ENCODE data around the gene RAVER1. TPM values are rescaled to one million over a fixed set of nuclear protein-coding genes. Genes with fewer than 3 reads are reported as not detected.

RAVER1 gene
- total and polyA plus RNA-seq, 2 of the 8 experiments (the other 6 are each of a cell fraction or from before 2014, with no cell fraction given): 5.7 to 70.5 TPM

DNA sequence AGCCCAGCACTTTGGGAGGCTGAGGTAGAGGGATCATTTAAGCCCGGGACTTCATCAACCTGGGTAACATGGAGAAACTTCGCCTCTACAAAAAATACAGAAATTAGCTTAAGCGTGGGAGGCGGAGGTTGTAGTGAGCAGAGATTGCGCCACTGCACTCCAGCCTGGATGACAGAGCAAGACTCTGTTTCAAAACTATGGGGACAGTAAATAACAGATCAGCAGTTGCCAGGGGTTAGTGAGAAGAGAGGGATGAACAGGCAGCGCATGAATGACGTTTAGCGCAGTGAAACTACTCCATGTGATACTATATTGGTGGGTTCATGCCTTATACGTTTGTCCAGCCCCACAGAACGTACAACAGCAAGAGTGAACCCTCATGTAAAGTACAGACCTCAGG, 13.2 kb upstream of the RAVER1 start:
- Histone ChIP-seq H4K20me1 (replicated peaks in 1 of 2; ENCODE audit: control insufficient read depth in 1 of 2, insufficient read depth in 2 of 2, low read length in 2 of 2) (no peaks in the 10 kb centered on the region), H3K23ac (ENCODE audit: insufficient read length) (no peak overlapping the region), H3K4ac (replicated peaks; ENCODE audit: insufficient read length, low read depth, low read length) (no peak overlapping the region), H4K91ac (replicated peaks; ENCODE audit: insufficient read length, low read length) (no peak overlapping the region), H2BK120ac (replicated peaks; ENCODE audit: low read depth, low read length) (no peak overlapping the region), H4K5ac (ENCODE audit: insufficient read length, low read depth, low read length) (no peak overlapping the region), H2BK12ac (ENCODE audit: low read depth, low read length) (no peak overlapping the region), H3K27ac (ENCODE audit: low read depth, low read length) (no peak overlapping the region), H2BK5ac (ENCODE audit: low read depth, low read length) (no peak overlapping the region), H3K23me2 (ENCODE audit: low read depth, low read length) (no peaks in the 10 kb centered on the region), H3K4me1 (replicated peaks in 1 of 4; ENCODE audit: control insufficient read depth in 3 of 4, insufficient read depth in 4 of 4, low read length in 3 of 4) (no peaks in the 10 kb centered on the region), H3K79me1 (ENCODE audit: low read depth, low read length) (no peaks in the 10 kb centered on the region), H3K56ac (replicated peaks; ENCODE audit: insufficient read length, low read depth, low read length) (no peak overlapping the region), H2AK5ac (ENCODE audit: low read depth, low read length) (no peak overlapping the region), H3K9ac (replicated peaks in 1 of 4; ENCODE audit: extremely low read depth in 1 of 4, low read depth in 3 of 4, low read length in 3 of 4) (no peak overlapping the region), H3K36me3 (ENCODE audit: control insufficient read depth in 2 of 4, insufficient read depth in 4 of 4, low read length in 3 of 4) (peaks cover 0 to 5% (median 2%) of the 10 kb centered on the region in 4 experiments; a peak in 2 of 8 replicates), H2AFZ (ENCODE audit: low read length) (no peak overlapping the region), H2BK20ac (ENCODE audit: low read length) (no peak overlapping the region), H3K18ac (ENCODE audit: extremely low read depth, low read length) (no peak overlapping the region), H3K9me3 (ENCODE audit: insufficient read depth in 2 of 2, low read depth in 1 of 2, low read length in 1 of 2) (no peaks in the 10 kb centered on the region), H3K27me3 (replicated peaks in 1 of 4; ENCODE audit: control insufficient read depth in 3 of 4, extremely low read depth in 1 of 4, insufficient read depth in 3 of 4, low read length in 3 of 4) (no peaks in the 10 kb centered on the region), H3K4me3 (ENCODE audit: extremely low read depth in 1 of 4, insufficient read depth in 2 of 4, low read depth in 3 of 4, low read length in 4 of 4) (no peak overlapping the region), H4K8ac (ENCODE audit: extremely low read depth, insufficient read depth, low read length) (no peak overlapping the region), H3K79me2 (ENCODE audit: control insufficient read depth in 1 of 2, insufficient read depth in 2 of 2, low read length in 2 of 2) (no peaks in the 10 kb centered on the region), H3K14ac (ENCODE audit: insufficient read length) (no peak overlapping the region), H2BK15ac (ENCODE audit: low read length) (no peak overlapping the region), H3K4me2 (ENCODE audit: insufficient read depth in 1 of 2, low read depth in 2 of 2, low read length in 2 of 2) (no peak overlapping the region)
- POLR2A ChIA-PET (ENCODE audit: partially characterized antibody): interaction anchor here (1.1 to 1.8 kb wide), 2 partner anchors 16 to 37 kb away, joined by 3 to 4 read pairs; partner anchors contain the start of gene ZGLP1
- CTCF ChIA-PET (ENCODE audit: partially characterized antibody): interaction anchor here (1.5 kb wide), 1 partner anchor 44 kb away, joined by 4 read pairs; no protein-coding TSS in a partner anchor
- WGBS, 2 experiments (ENCODE audit: extremely low coverage in 1 of 2, insufficient coverage in 1 of 2, insufficient read length in 1 of 2, insufficient replicate concordance in 2 of 2, low coverage in 1 of 2, low lambda C conversion rate in 2 of 2, missing lambda C conversion rate in 1 of 2): 89% methylated on average over 10 of the region's 10 CpGs; no CpG with 5 or more reads in 1 of the 2 experiments
- TF ChIP-seq TAF1 (IDR thresholded peaks at IDR 0.05; ENCODE audit: low read depth, low read length): no peak
- TF ChIP-seq, protein P1, sequence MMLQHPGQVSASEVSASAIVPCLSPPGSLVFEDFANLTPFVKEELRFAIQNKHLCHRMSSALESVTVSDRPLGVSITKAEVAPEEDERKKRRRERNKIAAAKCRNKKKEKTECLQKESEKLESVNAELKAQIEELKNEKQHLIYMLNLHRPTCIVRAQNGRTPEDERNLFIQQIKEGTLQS (IDR thresholded peaks at IDR 0.05; ENCODE audit: insufficient read depth, low read depth, low read length): no peak
- no peak for FAIRE-seq
- no peak for DNase-seq (ENCODE audit: low read depth in 1 of 2, low spot score in 2 of 2)

Measured in H1 (cell line).